K562 (cell line): Measurements from ENCODE around the gene GMEB1. TPM values are rescaled to one million over a fixed set of nuclear protein-coding genes. Genes with fewer than 3 reads are reported as not detected.

Source experiments
- CBX3 ChIP-seq, 2 experiments: IDR thresholded peaks; 1 replicate in 1 of 2; 2 replicates in 1 of 2; pipeline ENCODE4 v1.6.1; 2012; ENCODE audit warnings: inconsistent platforms in 2 of 2, low read length in 2 of 2, borderline replicate concordance in 1 of 2, control low read depth in 1 of 2
- CHD4 ChIP-seq: fragments of 200-600 bp; sonication (generic); IDR thresholded peaks from 3 replicates; pipeline ENCODE4 v1.6.1; 2012; ENCODE audit warnings: low read depth, mild to moderate bottlenecking, mixed read lengths, low read length, inconsistent platforms; ENCODE audit not compliant: insufficient read depth, insufficient replicate concordance, poor library complexity, severe bottlenecking
- DMBX1 ChIP-seq: fragments of 250-450 bp; sonication (Bioruptor Pico); IDR thresholded peaks from 2 replicates; pipeline ENCODE4 v1.8.0; 2022; ENCODE audit warnings: inconsistent platforms, mild to moderate bottlenecking, moderate library complexity, borderline replicate concordance
- DNMT1 ChIP-seq: fragments of 450-650 bp; IDR thresholded peaks from 2 replicates; pipeline ENCODE4 v1.6.1; 2016; ENCODE audit warnings: antibody characterized with exemption, mild to moderate bottlenecking
- ETV6 ChIP-seq, 3 experiments: fragments of 150-350 bp in 1 of 3; sonication (generic) in 1 of 3; formaldehyde crosslinking in 1 of 3; IDR thresholded peaks; 2 replicates each; pipeline versions ENCODE4 v1.6.1 to v1.8.0; 2014 to 2022; ENCODE audit warnings: borderline replicate concordance in 2 of 3, low read depth in 2 of 3, antibody characterized with exemption in 1 of 3, low read length in 1 of 3, mild to moderate bottlenecking in 1 of 3, missing genetic modification reagents in 1 of 3
- FIP1L1 ChIP-seq: fragments of 200-400 bp; formaldehyde crosslinking; IDR thresholded peaks from 2 replicates; pipeline ENCODE4 v1.6.1; 2018; ENCODE audit warnings: mild to moderate bottlenecking, low read depth, low read length; ENCODE audit not compliant: poor library complexity, severe bottlenecking
- FOSL1 ChIP-seq: fragments of 200-800 bp; sonication (Bioruptor generic); conservative IDR thresholded peaks from 2 replicates; pipeline ENCODE4 v1.6.1; 2016; ENCODE audit warnings: missing genetic modification characterization, missing compliant biosample characterization
- KAT2B ChIP-seq: IDR thresholded peaks from one replicate; pipeline ENCODE4 v1.6.1; 2012; ENCODE audit warnings: low read depth, mild to moderate bottlenecking, control low read depth, inconsistent platforms, low read length, moderate library complexity
- KDM1A ChIP-seq, 2 experiments: fragments of 450-650 bp; IDR thresholded peaks; 2 replicates each; pipeline ENCODE4 v1.6.1; 2016; ENCODE audit warnings: mild to moderate bottlenecking in 2 of 2
- MEF2D ChIP-seq: conservative IDR thresholded peaks from 2 replicates; pipeline ENCODE4 v1.6.1; 2016; ENCODE audit warnings: low read depth, missing genetic modification characterization, missing compliant biosample characterization
- MXI1 ChIP-seq: IDR thresholded peaks from 2 replicates; pipeline ENCODE4 v1.6.1; 2011; ENCODE audit warnings: low read depth, mild to moderate bottlenecking, improper control_type of control experiment, low read length
- NCOA1 ChIP-seq: fragments of 450-650 bp; IDR thresholded peaks from 2 replicates; pipeline ENCODE4 v1.6.1; 2016; ENCODE audit warnings: low read depth
- NELFE ChIP-seq: IDR thresholded peaks from 2 replicates; pipeline ENCODE4 v1.6.1; 2011; ENCODE audit warnings: mild to moderate bottlenecking; ENCODE audit not compliant: insufficient read depth, insufficient read length
- ZBTB1 ChIP-seq: sonication (generic); formaldehyde crosslinking; IDR thresholded peaks from 2 replicates; pipeline ENCODE4 v1.8.1; 2023; ENCODE audit warnings: missing genetic modification reagents, low read depth, mild to moderate bottlenecking, borderline replicate concordance
- ZBTB7A ChIP-seq: IDR thresholded peaks from 2 replicates; pipeline ENCODE4 v1.6.1; 2011; ENCODE audit warnings: low read depth, mild to moderate bottlenecking, low read length, moderate library complexity, borderline replicate concordance; ENCODE audit not compliant: control insufficient read depth
- ZNF232 ChIP-seq: sonication (generic); formaldehyde crosslinking; IDR thresholded peaks from 2 replicates; pipeline ENCODE4 v1.8.0; 2022; ENCODE audit warnings: mild to moderate bottlenecking, missing genetic modification reagents
- ZNF79 ChIP-seq: fragments of 250-450 bp; sonication (Bioruptor Pico); IDR thresholded peaks from 2 replicates; pipeline ENCODE4 v1.4.0; 2020; ENCODE audit warnings: low read depth, mild to moderate bottlenecking, moderate library complexity
- polyA plus RNA-seq, 8 experiments: library from polyadenylated mRNA; depleted of rRNA in 4 of 8; stranded (reverse) in 5 of 8; unstranded in 3 of 8; fragments of >200 nt; fragmentation: Nextera tagmentation in 2 of 8; fragmentation: Illumina TruSeq in 1 of 8; extraction: Ambion mirVana in 2 of 8; extraction: Trizol in 1 of 8; gene quantifications; 2 replicates each; pipeline versions ENCODE4 v1.2.1 to v1.2.3, GENCODE V29; 2011 to 2014; ENCODE audit warnings: inconsistent platforms in 1 of 8, missing spikeins in 1 of 8
- total RNA-seq, 7 experiments: library from RNA; depleted of rRNA in 6 of 7; stranded (reverse); fragments of >200 nt in 6 of 7; fragmentation: Illumina TruSeq in 2 of 7; extraction: Trizol in 2 of 7; gene quantifications; 2 replicates each; pipeline versions ENCODE4 v1.2.1 to v1.2.3, GENCODE V29; 2011 to 2021; ENCODE audit warnings: low replicate concordance in 1 of 7
- TF ChIP-seq, protein P1 (sequence below): fragments of 450-650 bp; formaldehyde crosslinking; IDR thresholded peaks from 2 replicates; pipeline ENCODE4 v1.4.0; 2022; ENCODE audit warnings: mild to moderate bottlenecking, moderate library complexity
- TF ChIP-seq, protein P2 (sequence below): sonication (generic); formaldehyde crosslinking; IDR thresholded peaks from 2 replicates; pipeline ENCODE4 v1.8.0; 2022; ENCODE audit warnings: missing genetic modification reagents, mild to moderate bottlenecking, borderline replicate concordance
- TF ChIP-seq, protein P3 (sequence below), 2 experiments: fragments of 150-350 bp in 1 of 2; IDR thresholded peaks; 2 replicates each; pipeline ENCODE4 v1.6.1; 2012 to 2016; ENCODE audit warnings: low read depth in 2 of 2, low read length in 2 of 2, mild to moderate bottlenecking in 1 of 2, moderate library complexity in 1 of 2

The GMEB1 gene
- total and polyA plus RNA-seq, 9 of the 15 experiments (the other 6 are each of a cell fraction or from before 2014, with no cell fraction given): 6.6 to 17.5 (median 8.5) TPM

DNA sequence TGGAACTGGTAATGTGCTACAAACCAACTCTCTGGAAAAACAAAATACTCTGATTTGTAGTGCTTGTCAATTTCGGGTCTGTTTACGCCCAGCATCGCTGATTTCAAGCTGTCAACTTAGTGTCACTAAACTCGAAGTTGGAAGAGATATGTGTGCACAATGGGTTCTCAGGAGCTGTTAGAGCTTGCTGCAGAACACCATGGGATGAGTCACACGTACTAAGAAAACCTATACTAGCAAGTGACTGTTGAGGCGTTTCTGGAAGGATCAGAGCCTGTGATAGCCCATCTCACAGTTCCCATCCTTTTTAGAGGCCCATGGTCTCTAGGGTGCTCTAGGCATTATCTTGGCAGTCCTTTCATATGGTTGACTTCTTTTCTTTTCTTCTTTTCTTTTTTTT is 14.3 kb downstream of the GMEB1 start (continued):
- TF ChIP-seq KDM1A (IDR thresholded peaks at IDR 0.05) (peak in 1 of 2 experiments; percentile 9; a peak in 1 of 4 replicates), ETV6 (IDR thresholded peaks at IDR 0.05; ENCODE audit: borderline replicate concordance in 1 of 2, low read depth in 2 of 2, low read length in 1 of 2) (no peak), ETV6 (CRISPR knock-in tag; IDR thresholded peaks at IDR 0.05; ENCODE audit: borderline replicate concordance) (no peak), FOSL1 (tag) (peak; percentile 69), NCOA1 (no peak), NELFE (no peak), CHD4 (no peak), KAT2B (no peak), ZNF232 (no peak), DNMT1 (no peak), ZNF79 (CRISPR knock-in tag) (no peak), ZBTB7A (no peak), MEF2D (tag) (no peak), MXI1 (no peak), DMBX1 (CRISPR knock-in tag) (no peak), CBX3 (IDR thresholded peaks at IDR 0.05; ENCODE audit: borderline replicate concordance in 1 of 2, low read length in 2 of 2) (no peak), ZBTB1 (CRISPR knock-in tag) (no peak), FIP1L1 (no peak)
- TF ChIP-seq, protein P1, sequence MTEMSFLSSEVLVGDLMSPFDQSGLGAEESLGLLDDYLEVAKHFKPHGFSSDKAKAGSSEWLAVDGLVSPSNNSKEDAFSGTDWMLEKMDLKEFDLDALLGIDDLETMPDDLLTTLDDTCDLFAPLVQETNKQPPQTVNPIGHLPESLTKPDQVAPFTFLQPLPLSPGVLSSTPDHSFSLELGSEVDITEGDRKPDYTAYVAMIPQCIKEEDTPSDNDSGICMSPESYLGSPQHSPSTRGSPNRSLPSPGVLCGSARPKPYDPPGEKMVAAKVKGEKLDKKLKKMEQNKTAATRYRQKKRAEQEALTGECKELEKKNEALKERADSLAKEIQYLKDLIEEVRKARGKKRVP (CRISPR knock-in tag): no peak
- TF ChIP-seq, protein P2, sequence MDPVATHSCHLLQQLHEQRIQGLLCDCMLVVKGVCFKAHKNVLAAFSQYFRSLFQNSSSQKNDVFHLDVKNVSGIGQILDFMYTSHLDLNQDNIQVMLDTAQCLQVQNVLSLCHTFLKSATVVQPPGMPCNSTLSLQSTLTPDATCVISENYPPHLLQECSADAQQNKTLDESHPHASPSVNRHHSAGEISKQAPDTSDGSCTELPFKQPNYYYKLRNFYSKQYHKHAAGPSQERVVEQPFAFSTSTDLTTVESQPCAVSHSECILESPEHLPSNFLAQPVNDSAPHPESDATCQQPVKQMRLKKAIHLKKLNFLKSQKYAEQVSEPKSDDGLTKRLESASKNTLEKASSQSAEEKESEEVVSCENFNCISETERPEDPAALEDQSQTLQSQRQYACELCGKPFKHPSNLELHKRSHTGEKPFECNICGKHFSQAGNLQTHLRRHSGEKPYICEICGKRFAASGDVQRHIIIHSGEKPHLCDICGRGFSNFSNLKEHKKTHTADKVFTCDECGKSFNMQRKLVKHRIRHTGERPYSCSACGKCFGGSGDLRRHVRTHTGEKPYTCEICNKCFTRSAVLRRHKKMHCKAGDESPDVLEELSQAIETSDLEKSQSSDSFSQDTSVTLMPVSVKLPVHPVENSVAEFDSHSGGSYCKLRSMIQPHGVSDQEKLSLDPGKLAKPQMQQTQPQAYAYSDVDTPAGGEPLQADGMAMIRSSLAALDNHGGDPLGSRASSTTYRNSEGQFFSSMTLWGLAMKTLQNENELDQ (CRISPR knock-in tag): no peak
- TF ChIP-seq, protein P3, sequence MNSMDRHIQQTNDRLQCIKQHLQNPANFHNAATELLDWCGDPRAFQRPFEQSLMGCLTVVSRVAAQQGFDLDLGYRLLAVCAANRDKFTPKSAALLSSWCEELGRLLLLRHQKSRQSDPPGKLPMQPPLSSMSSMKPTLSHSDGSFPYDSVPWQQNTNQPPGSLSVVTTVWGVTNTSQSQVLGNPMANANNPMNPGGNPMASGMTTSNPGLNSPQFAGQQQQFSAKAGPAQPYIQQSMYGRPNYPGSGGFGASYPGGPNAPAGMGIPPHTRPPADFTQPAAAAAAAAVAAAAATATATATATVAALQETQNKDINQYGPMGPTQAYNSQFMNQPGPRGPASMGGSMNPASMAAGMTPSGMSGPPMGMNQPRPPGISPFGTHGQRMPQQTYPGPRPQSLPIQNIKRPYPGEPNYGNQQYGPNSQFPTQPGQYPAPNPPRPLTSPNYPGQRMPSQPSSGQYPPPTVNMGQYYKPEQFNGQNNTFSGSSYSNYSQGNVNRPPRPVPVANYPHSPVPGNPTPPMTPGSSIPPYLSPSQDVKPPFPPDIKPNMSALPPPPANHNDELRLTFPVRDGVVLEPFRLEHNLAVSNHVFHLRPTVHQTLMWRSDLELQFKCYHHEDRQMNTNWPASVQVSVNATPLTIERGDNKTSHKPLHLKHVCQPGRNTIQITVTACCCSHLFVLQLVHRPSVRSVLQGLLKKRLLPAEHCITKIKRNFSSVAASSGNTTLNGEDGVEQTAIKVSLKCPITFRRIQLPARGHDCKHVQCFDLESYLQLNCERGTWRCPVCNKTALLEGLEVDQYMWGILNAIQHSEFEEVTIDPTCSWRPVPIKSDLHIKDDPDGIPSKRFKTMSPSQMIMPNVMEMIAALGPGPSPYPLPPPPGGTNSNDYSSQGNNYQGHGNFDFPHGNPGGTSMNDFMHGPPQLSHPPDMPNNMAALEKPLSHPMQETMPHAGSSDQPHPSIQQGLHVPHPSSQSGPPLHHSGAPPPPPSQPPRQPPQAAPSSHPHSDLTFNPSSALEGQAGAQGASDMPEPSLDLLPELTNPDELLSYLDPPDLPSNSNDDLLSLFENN (IDR thresholded peaks at IDR 0.05; ENCODE audit: low read depth in 2 of 2, low read length in 2 of 2): no peak
